ENCODE results near the gene CHST12. TPM values are rescaled to one million over a fixed set of nuclear protein-coding genes. Genes with fewer than 3 reads are reported as not detected.

Gene CHST12
- total and polyA plus RNA-seq, 2 of the 4 experiments (the other 2 are of a cell fraction) = 3.8 to 27.0 TPM

DNA sequence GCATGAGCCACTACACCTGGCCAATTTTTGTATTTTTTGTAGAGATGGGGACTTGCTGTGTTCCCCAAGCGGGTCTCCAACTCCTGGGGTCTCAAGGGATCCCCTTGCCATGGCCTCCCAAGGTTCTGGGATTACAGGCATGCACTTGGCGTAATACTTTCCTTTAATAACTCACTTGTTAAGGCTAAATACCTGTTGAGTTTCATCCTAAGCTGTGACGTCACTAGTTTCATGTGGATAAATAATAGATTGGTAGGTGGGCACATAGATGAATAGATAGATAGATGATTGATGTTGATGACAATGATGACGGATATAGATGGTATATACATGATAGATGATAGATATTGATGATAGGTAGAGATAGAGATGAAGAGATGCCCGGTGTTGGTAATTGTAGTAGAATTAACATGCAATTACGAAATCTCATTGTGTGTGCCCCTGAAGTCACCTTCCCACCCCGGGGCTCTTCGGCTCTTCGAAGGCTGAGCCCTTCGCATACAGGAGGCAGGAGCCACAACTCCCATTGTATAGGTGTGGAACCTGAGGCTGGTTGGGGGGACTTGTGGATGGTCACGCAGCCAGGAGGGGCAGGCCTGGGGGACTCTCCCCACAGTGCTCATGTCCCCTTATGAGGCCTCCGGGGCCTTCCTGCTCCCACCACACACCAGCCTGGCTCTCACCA is 70.2 kb downstream of the CHST12 start:
- Histone ChIP-seq H2BK5ac (ENCODE audit: low read depth, low read length, poor library complexity, severe bottlenecking) (no peak overlapping the region), H3K14ac (replicated peaks; ENCODE audit: low read depth, low read length) (no peak overlapping the region), H3K4me1 (ENCODE audit: control insufficient read depth, insufficient read depth, low read length) (peaks cover 6% of the 10 kb centered on the region; the same call in 1 of the 2 replicates), H2AK9ac (replicated peaks; ENCODE audit: low read depth, low read length, poor library complexity) (no peak overlapping the region), H4K8ac (ENCODE audit: low read depth in 2 of 2, low read length in 2 of 2) (no peak overlapping the region), H3K36me3 (ENCODE audit: control insufficient read depth, insufficient read depth, low read length) (no peaks in the 10 kb centered on the region), H3K4me2 (ENCODE audit: low read depth, low read length) (no peak overlapping the region), H3K9ac (ENCODE audit: low read depth, low read length) (no peak overlapping the region), H3K23ac (ENCODE audit: low read depth, low read length) (no peak overlapping the region), H3K18ac (ENCODE audit: low read depth, low read length) (no peak overlapping the region), H4K91ac (ENCODE audit: insufficient read depth, low read depth, low read length) (no peak overlapping the region), H2AK5ac (ENCODE audit: low read depth, low read length) (no peak overlapping the region), H3K27me3 (ENCODE audit: control insufficient read depth, insufficient read depth, low read length) (peaks cover 3% of the 10 kb centered on the region; the same call in 1 of the 2 replicates), H3K9me3 (ENCODE audit: control insufficient read depth, insufficient read depth, low read length) (no peaks in the 10 kb centered on the region), H3K4ac (ENCODE audit: low read depth, low read length) (no peak overlapping the region), H4K5ac (ENCODE audit: low read depth, low read length) (no peak overlapping the region), H3K79me1 (ENCODE audit: low read depth in 1 of 2, low read length in 2 of 2) (no peaks in the 10 kb centered on the region), H4K20me1 (ENCODE audit: insufficient read depth, low read length) (no peaks in the 10 kb centered on the region), H3K4me3 (ENCODE audit: insufficient read depth, low read depth, low read length) (no peak overlapping the region), H2BK20ac (ENCODE audit: low read depth, low read length) (no peak overlapping the region), H2BK120ac (ENCODE audit: low read depth, low read length) (no peak overlapping the region), H2BK15ac (ENCODE audit: low read depth, low read length) (no peak overlapping the region), H3K9me1 (ENCODE audit: insufficient read depth, low read length) (no peaks in the 10 kb centered on the region), H3K27ac (ENCODE audit: insufficient read depth, low read length) (no peak overlapping the region), H2AFZ (replicated peaks; ENCODE audit: low read length, poor library complexity) (no peak overlapping the region), H3K56ac (ENCODE audit: extremely low read depth, insufficient read depth, low read length) (no peak overlapping the region)
- 74 to 100% methylated on average over 2 to 3 of the region's 12 CpGs for WGBS, 2 experiments (ENCODE audit: extremely low coverage in 2 of 2, insufficient read length in 1 of 2)
- no peak for ATAC-seq (ENCODE audit: low read depth)
- dilution Hi-C loops (cut with HindIII; ENCODE audit: low sequenced_read_pairs, unreplicated experiment) (no loop called here), intact Hi-C loops (cut with micrococcal nuclease) (loop anchor here (10.0 kb wide), 2 partner anchors 171 to 681 kb away; no protein-coding TSS in a partner anchor), in situ Hi-C loops (cut with MboI; ENCODE audit: low sequenced_read_pairs) (no loop called here)
- no peak for DNase-seq
- ChIA-PET POLR2A (ENCODE audit: unreplicated experiment) (no interaction called here), CTCF (no interaction called here)
- no TSS peak for BruUV-seq (replicated peaks)
- TF ChIP-seq MAFK (IDR thresholded peaks at IDR 0.05; ENCODE audit: low read depth, low read length) = no peak
- no peak for TF ChIP-seq RFX5 (IDR thresholded peaks at IDR 0.05; ENCODE audit: low read depth, low read length)
- TF ChIP-seq CEBPB (IDR thresholded peaks at IDR 0.05; ENCODE audit: low read depth, low read length) = no peak
- TF ChIP-seq MAZ (IDR thresholded peaks at IDR 0.05; ENCODE audit: borderline replicate concordance, low read depth, low read length) = no peak
- no peak for TF ChIP-seq CTCF (conservative IDR thresholded peaks at IDR 0.05; ENCODE audit: low read depth, low read length)
- TF ChIP-seq RCOR1 (IDR thresholded peaks at IDR 0.05; ENCODE audit: insufficient replicate concordance, low read length) = no peak
- TF ChIP-seq, protein P1, sequence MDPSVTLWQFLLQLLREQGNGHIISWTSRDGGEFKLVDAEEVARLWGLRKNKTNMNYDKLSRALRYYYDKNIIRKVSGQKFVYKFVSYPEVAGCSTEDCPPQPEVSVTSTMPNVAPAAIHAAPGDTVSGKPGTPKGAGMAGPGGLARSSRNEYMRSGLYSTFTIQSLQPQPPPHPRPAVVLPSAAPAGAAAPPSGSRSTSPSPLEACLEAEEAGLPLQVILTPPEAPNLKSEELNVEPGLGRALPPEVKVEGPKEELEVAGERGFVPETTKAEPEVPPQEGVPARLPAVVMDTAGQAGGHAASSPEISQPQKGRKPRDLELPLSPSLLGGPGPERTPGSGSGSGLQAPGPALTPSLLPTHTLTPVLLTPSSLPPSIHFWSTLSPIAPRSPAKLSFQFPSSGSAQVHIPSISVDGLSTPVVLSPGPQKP (IDR thresholded peaks at IDR 0.05; ENCODE audit: borderline replicate concordance, low read depth, low read length) = no peak
- TF ChIP-seq NFE2L2 (IDR thresholded peaks at IDR 0.05; ENCODE audit: low read depth, low read length) = no peak
- TF ChIP-seq POLR2A (IDR thresholded peaks at IDR 0.05; ENCODE audit: low read depth, low read length) = no peak
- no peak for TF ChIP-seq FOS (IDR thresholded peaks at IDR 0.05; ENCODE audit: low read depth, low read length)
- TF ChIP-seq BHLHE40 (IDR thresholded peaks at IDR 0.05; ENCODE audit: low read depth, low read length) = no peak
- TF ChIP-seq CHD1 (IDR thresholded peaks at IDR 0.05; ENCODE audit: low read depth, low read length) = no peak
- no peak for TF ChIP-seq SMC3 (IDR thresholded peaks at IDR 0.05; ENCODE audit: low read depth, low read length)
- TF ChIP-seq MXI1 (IDR thresholded peaks at IDR 0.05; ENCODE audit: borderline replicate concordance, low read depth, low read length) = no peak
- TF ChIP-seq RAD21 (IDR thresholded peaks at IDR 0.05; ENCODE audit: low read length) = no peak
- TF ChIP-seq USF2 (IDR thresholded peaks at IDR 0.05; ENCODE audit: low read depth, low read length) = no peak

Data from IMR-90 (cell line).